SK-N-SH (cell line): ENCODE measurements around the gene PRKAR1A. TPM values are rescaled to one million over a fixed set of nuclear protein-coding genes. Genes with fewer than 3 reads are reported as not detected.

Experiments
- CTCF ChIA-PET: fragments of 300-600, 350-600 bp; formaldehyde crosslinking; extraction: SDS; loops from one replicate; lab custom pipeline; 2021; lab: Yijun Ruan, JAX
- POLR2A ChIA-PET: fragments of 350-600 bp; sonication (Branson Sonifier 250); formaldehyde crosslinking; extraction: SDS; loops from one replicate; lab custom pipeline; 2020; ENCODE audit warnings: antibody characterized with exemption, inconsistent platforms; lab: Yijun Ruan, JAX
- DNase-seq: peaks from one replicate; pipeline ENCODE4 v3.0.0; 2012
- H2AFZ ChIP-seq: fragments of 200-600 bp; sonication (generic); 2 replicates; pipeline ENCODE4 v1.8.1; 2016; ENCODE audit warnings: antibody characterized with exemption, mild to moderate bottlenecking, low read depth
- H3F3A ChIP-seq: fragments of 200-600 bp; sonication (generic); replicated peaks from 2 replicates; pipeline ENCODE3; 2016; ENCODE audit warnings: antibody characterized with exemption, mild to moderate bottlenecking; ENCODE audit not compliant: insufficient read depth
- H3K27ac ChIP-seq, 2 experiments: fragments of 200-500 bp in 1 of 2; fragments of 200-600 bp in 1 of 2; sonication (Bioruptor generic) in 1 of 2; sonication (generic), shearing (Covaris generic) in 1 of 2; 2 replicates each; pipeline versions ENCODE4 v1.5.1 to v1.6.1; 2014 to 2016; ENCODE audit warnings: low read depth in 2 of 2, inconsistent platforms in 1 of 2, low read length in 1 of 2, mild to moderate bottlenecking in 1 of 2, mixed read lengths in 1 of 2
- H3K27me3 ChIP-seq: fragments of 200-600 bp; sonication (generic), shearing (Covaris generic); 2 replicates; pipeline ENCODE4 v1.6.1; 2016; ENCODE audit warnings: mixed run types; ENCODE audit not compliant: insufficient read depth
- H3K36me3 ChIP-seq, 2 experiments: fragments of 200-500 bp in 1 of 2; fragments of 200-600 bp in 1 of 2; sonication (Bioruptor generic) in 1 of 2; sonication (generic) in 1 of 2; replicated peaks in 1 of 2; 2 replicates each; pipeline versions ENCODE3 to v1.5.1; 2014 to 2016; ENCODE audit warnings: low read length in 1 of 2, mild to moderate bottlenecking in 1 of 2; ENCODE audit not compliant: insufficient read depth in 2 of 2, control insufficient read depth in 1 of 2
- H3K4me1 ChIP-seq, 2 experiments: fragments of 200-500 bp in 1 of 2; fragments of 200-600 bp in 1 of 2; sonication (Bioruptor generic) in 1 of 2; sonication (generic), shearing (Covaris generic) in 1 of 2; 2 replicates each; pipeline versions ENCODE4 v1.5.1 to v1.6.1; 2014 to 2016; ENCODE audit warnings: low read depth in 1 of 2, low read length in 1 of 2, mixed run types in 1 of 2; ENCODE audit not compliant: insufficient read depth in 2 of 2, control insufficient read depth in 1 of 2
- H3K4me2 ChIP-seq: fragments of 200-600 bp; sonication (generic), shearing (Covaris generic); 2 replicates; pipeline ENCODE4 v1.6.1; 2017; ENCODE audit warnings: mixed run types
- H3K4me3 ChIP-seq, 2 experiments: fragments of 200-500 bp in 1 of 2; fragments of 200-600 bp in 1 of 2; sonication (Bioruptor generic) in 1 of 2; sonication (generic), shearing (Covaris generic) in 1 of 2; 2 replicates each; pipeline versions ENCODE4 v1.5.1 to v1.8.1; 2014 to 2016; ENCODE audit warnings: low read depth in 2 of 2, inconsistent platforms in 1 of 2, low read length in 1 of 2, mild to moderate bottlenecking in 1 of 2, mixed read lengths in 1 of 2, moderate library complexity in 1 of 2
- H3K79me2 ChIP-seq: fragments of 200-600 bp; sonication (generic); 2 replicates; pipeline ENCODE4 v1.8.1; 2017; ENCODE audit warnings: mild to moderate bottlenecking; ENCODE audit not compliant: insufficient read depth
- H3K9ac ChIP-seq: fragments of 200-600 bp; sonication (generic); 2 replicates; pipeline ENCODE4 v1.6.1; 2017; ENCODE audit warnings: mixed run types
- H3K9me2 ChIP-seq: fragments of 200-600 bp; sonication (generic); 2 replicates; pipeline ENCODE4 v1.6.1; 2017; ENCODE audit warnings: mixed run types
- H3K9me3 ChIP-seq: fragments of 200-600 bp; sonication (generic); 2 replicates; pipeline ENCODE4 v1.6.1; 2017; ENCODE audit warnings: mixed run types, mild to moderate bottlenecking, moderate library complexity
- H4K20me1 ChIP-seq: fragments of 200-600 bp; sonication (generic); 2 replicates; pipeline ENCODE4 v1.6.1; 2017; ENCODE audit warnings: mild to moderate bottlenecking, mixed run types; ENCODE audit not compliant: insufficient read depth
- CHD2 ChIP-seq: fragments of 150-350 bp; IDR thresholded peaks from 2 replicates; pipeline ENCODE4 v1.6.1; 2018; ENCODE audit warnings: low read length; ENCODE audit not compliant: partially characterized antibody
- ELF1 ChIP-seq: IDR thresholded peaks from 2 replicates; pipeline ENCODE4 v1.4.0; 2012
- EP300 ChIP-seq, 2 experiments: IDR thresholded peaks; 2 replicates each; pipeline versions ENCODE4 v1.4.0 to v1.6.1; 2012; ENCODE audit warnings: borderline replicate concordance in 1 of 2, low read depth in 1 of 2, low read length in 1 of 2
- GABPA ChIP-seq: IDR thresholded peaks from 2 replicates; pipeline ENCODE4 v1.4.0; 2012; ENCODE audit warnings: low read depth, mild to moderate bottlenecking
- GATA2 ChIP-seq: sonication (generic); formaldehyde crosslinking; IDR thresholded peaks from 2 replicates; pipeline ENCODE4 v1.5.0; 2020; ENCODE audit warnings: mild to moderate bottlenecking, missing genetic modification reagents
- MEF2A ChIP-seq: IDR thresholded peaks from 2 replicates; pipeline ENCODE4 v1.4.0; 2012; ENCODE audit warnings: low read depth, borderline replicate concordance
- MXI1 ChIP-seq: IDR thresholded peaks from 2 replicates; pipeline ENCODE4 v1.6.1; 2012; ENCODE audit warnings: mild to moderate bottlenecking, low read depth, low read length, improper control_type of control experiment
- POLR2AphosphoS5 ChIP-seq: IDR thresholded peaks from 2 replicates; pipeline ENCODE4 v1.6.1; 2012; ENCODE audit warnings: low read depth, low read length
- RCOR1 ChIP-seq: fragments of 150-350 bp; IDR thresholded peaks from 2 replicates; pipeline ENCODE4 v1.6.1; 2017; ENCODE audit warnings: antibody characterized with exemption, low read length
- SMC3 ChIP-seq: IDR thresholded peaks from 2 replicates; pipeline ENCODE4 v1.6.1; 2012; ENCODE audit warnings: low read depth, low read length, improper control_type of control experiment
- TAF1 ChIP-seq: IDR thresholded peaks from 2 replicates; pipeline ENCODE4 v1.6.1; 2012; ENCODE audit warnings: low read depth, mild to moderate bottlenecking, low read length, moderate library complexity, borderline replicate concordance
- TEAD4 ChIP-seq: IDR thresholded peaks from 2 replicates; pipeline ENCODE4 v1.4.0; 2012; ENCODE audit warnings: mild to moderate bottlenecking, borderline replicate concordance; ENCODE audit not compliant: insufficient read depth
- YY1 ChIP-seq: IDR thresholded peaks from 2 replicates; pipeline ENCODE4 v1.4.0; 2012; ENCODE audit warnings: low read depth, mild to moderate bottlenecking
- WGBS: methylation state at CpG from one replicate; pipeline ENCODE4 v1.1.6; 2017; ENCODE audit warnings: low lambda C conversion rate; 5-methylcytosine and 5-hydroxymethylcytosine counted together
- polyA plus RNA-seq, 3 experiments: library from polyadenylated mRNA; depleted of rRNA; stranded (reverse); fragments of >200 nt; gene quantifications; 2 replicates each; pipeline ENCODE4 v1.2.3, GENCODE V29; 2012
- TF ChIP-seq, protein P1 (sequence below): IDR thresholded peaks from 2 replicates; pipeline ENCODE4 v1.6.1; 2012; ENCODE audit warnings: mild to moderate bottlenecking, low read depth, low read length, moderate library complexity
- TF ChIP-seq, protein P2 (sequence below): IDR thresholded peaks from 2 replicates; pipeline ENCODE4 v1.4.0; 2012; ENCODE audit warnings: low read depth, borderline replicate concordance
- TF ChIP-seq, protein P3 (sequence below): fragments of 150-350 bp; IDR thresholded peaks from 2 replicates; pipeline ENCODE4 v1.6.1; 2017; ENCODE audit warnings: antibody characterized with exemption, low read length, low read depth, borderline replicate concordance
- TF ChIP-seq, protein P4 (sequence below): IDR thresholded peaks from 2 replicates; pipeline ENCODE4 v1.4.0; 2012; ENCODE audit warnings: low read depth, borderline replicate concordance
- TF ChIP-seq, protein P5 (sequence below): fragments of 150-350 bp; IDR thresholded peaks from 2 replicates; pipeline ENCODE4 v1.6.1; 2016; ENCODE audit warnings: mild to moderate bottlenecking, low read depth, low read length
- TF ChIP-seq, protein P6 (sequence below): fragments of 200-600 bp; sonication (generic); IDR thresholded peaks from 2 replicates; pipeline ENCODE4 v1.6.1; 2017; ENCODE audit warnings: antibody characterized with exemption, mild to moderate bottlenecking, moderate library complexity

PRKAR1A gene
- polyA plus RNA-seq, 1 of the 3 experiments (the other 2 are of a cell fraction), result 195 TPM

DNA sequence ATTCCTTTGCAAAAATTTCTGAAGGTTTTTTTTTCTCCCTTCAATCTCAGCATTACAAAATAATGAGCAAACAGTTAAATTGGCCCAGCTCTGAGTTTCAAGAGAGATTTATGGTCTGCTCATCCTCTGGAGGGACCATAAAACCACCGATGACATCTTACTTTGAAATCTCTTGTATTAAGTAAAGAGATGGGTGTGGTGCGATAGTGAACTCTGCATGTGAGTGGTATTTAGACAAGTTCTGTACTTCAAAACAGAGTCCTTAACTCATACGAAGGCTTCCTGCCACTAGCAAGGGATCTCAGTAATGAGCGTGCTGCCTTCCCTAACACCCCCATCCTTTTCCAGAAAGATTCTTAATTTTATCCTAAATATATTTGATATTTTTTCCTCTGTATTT is 86.9 kb downstream of the PRKAR1A start:
- Histone ChIP-seq H3K36me3 (no peaks in the 10 kb centered on the region), H3K9ac (no peak overlapping the region), H3K27me3 (peaks cover 51% of the 10 kb centered on the region), H4K20me1 (no peaks in the 10 kb centered on the region), H2AFZ (no peak overlapping the region), H3K9me3 (no peaks in the 10 kb centered on the region), H3K79me2 (no peaks in the 10 kb centered on the region), H3K4me3 (no peak overlapping the region), H3K4me1 (peaks cover 0 to 9% of the 10 kb centered on the region in 2 experiments; a peak in 1 of 4 replicates), H3K27ac (no peak overlapping the region), H3F3A (no peaks in the 10 kb centered on the region), H3K9me2 (no peaks in the 10 kb centered on the region), H3K4me2 (no peak overlapping the region)
- no peak for DNase-seq
- 79% methylated on average over 4 of the region's 4 CpGs for WGBS
- ChIA-PET POLR2A (no interaction called here), CTCF (no interaction called here)
- TF ChIP-seq TEAD4 (no peak), POLR2AphosphoS5 (no peak), EP300 (IDR thresholded peaks at IDR 0.05; ENCODE audit: borderline replicate concordance in 1 of 2, low read depth in 1 of 2, low read length in 1 of 2) (no peak), RCOR1 (no peak), SMC3 (no peak), GABPA (no peak), CHD2 (no peak), TAF1 (no peak), MEF2A (no peak), YY1 (no peak), GATA2 (no peak), MXI1 (no peak), ELF1 (no peak)
- TF ChIP-seq, protein P1, sequence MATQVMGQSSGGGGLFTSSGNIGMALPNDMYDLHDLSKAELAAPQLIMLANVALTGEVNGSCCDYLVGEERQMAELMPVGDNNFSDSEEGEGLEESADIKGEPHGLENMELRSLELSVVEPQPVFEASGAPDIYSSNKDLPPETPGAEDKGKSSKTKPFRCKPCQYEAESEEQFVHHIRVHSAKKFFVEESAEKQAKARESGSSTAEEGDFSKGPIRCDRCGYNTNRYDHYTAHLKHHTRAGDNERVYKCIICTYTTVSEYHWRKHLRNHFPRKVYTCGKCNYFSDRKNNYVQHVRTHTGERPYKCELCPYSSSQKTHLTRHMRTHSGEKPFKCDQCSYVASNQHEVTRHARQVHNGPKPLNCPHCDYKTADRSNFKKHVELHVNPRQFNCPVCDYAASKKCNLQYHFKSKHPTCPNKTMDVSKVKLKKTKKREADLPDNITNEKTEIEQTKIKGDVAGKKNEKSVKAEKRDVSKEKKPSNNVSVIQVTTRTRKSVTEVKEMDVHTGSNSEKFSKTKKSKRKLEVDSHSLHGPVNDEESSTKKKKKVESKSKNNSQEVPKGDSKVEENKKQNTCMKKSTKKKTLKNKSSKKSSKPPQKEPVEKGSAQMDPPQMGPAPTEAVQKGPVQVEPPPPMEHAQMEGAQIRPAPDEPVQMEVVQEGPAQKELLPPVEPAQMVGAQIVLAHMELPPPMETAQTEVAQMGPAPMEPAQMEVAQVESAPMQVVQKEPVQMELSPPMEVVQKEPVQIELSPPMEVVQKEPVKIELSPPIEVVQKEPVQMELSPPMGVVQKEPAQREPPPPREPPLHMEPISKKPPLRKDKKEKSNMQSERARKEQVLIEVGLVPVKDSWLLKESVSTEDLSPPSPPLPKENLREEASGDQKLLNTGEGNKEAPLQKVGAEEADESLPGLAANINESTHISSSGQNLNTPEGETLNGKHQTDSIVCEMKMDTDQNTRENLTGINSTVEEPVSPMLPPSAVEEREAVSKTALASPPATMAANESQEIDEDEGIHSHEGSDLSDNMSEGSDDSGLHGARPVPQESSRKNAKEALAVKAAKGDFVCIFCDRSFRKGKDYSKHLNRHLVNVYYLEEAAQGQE, result no peak
- TF ChIP-seq, protein P2, sequence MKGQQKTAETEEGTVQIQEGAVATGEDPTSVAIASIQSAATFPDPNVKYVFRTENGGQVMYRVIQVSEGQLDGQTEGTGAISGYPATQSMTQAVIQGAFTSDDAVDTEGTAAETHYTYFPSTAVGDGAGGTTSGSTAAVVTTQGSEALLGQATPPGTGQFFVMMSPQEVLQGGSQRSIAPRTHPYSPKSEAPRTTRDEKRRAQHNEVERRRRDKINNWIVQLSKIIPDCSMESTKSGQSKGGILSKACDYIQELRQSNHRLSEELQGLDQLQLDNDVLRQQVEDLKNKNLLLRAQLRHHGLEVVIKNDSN, result no peak
- TF ChIP-seq, protein P3, sequence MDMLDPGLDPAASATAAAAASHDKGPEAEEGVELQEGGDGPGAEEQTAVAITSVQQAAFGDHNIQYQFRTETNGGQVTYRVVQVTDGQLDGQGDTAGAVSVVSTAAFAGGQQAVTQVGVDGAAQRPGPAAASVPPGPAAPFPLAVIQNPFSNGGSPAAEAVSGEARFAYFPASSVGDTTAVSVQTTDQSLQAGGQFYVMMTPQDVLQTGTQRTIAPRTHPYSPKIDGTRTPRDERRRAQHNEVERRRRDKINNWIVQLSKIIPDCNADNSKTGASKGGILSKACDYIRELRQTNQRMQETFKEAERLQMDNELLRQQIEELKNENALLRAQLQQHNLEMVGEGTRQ, result no peak
- TF ChIP-seq, protein P4, sequence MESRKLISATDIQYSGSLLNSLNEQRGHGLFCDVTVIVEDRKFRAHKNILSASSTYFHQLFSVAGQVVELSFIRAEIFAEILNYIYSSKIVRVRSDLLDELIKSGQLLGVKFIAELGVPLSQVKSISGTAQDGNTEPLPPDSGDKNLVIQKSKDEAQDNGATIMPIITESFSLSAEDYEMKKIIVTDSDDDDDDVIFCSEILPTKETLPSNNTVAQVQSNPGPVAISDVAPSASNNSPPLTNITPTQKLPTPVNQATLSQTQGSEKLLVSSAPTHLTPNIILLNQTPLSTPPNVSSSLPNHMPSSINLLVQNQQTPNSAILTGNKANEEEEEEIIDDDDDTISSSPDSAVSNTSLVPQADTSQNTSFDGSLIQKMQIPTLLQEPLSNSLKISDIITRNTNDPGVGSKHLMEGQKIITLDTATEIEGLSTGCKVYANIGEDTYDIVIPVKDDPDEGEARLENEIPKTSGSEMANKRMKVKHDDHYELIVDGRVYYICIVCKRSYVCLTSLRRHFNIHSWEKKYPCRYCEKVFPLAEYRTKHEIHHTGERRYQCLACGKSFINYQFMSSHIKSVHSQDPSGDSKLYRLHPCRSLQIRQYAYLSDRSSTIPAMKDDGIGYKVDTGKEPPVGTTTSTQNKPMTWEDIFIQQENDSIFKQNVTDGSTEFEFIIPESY, result no peak
- TF ChIP-seq, protein P5, sequence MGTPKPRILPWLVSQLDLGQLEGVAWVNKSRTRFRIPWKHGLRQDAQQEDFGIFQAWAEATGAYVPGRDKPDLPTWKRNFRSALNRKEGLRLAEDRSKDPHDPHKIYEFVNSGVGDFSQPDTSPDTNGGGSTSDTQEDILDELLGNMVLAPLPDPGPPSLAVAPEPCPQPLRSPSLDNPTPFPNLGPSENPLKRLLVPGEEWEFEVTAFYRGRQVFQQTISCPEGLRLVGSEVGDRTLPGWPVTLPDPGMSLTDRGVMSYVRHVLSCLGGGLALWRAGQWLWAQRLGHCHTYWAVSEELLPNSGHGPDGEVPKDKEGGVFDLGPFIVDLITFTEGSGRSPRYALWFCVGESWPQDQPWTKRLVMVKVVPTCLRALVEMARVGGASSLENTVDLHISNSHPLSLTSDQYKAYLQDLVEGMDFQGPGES, result no peak
- TF ChIP-seq, protein P6, sequence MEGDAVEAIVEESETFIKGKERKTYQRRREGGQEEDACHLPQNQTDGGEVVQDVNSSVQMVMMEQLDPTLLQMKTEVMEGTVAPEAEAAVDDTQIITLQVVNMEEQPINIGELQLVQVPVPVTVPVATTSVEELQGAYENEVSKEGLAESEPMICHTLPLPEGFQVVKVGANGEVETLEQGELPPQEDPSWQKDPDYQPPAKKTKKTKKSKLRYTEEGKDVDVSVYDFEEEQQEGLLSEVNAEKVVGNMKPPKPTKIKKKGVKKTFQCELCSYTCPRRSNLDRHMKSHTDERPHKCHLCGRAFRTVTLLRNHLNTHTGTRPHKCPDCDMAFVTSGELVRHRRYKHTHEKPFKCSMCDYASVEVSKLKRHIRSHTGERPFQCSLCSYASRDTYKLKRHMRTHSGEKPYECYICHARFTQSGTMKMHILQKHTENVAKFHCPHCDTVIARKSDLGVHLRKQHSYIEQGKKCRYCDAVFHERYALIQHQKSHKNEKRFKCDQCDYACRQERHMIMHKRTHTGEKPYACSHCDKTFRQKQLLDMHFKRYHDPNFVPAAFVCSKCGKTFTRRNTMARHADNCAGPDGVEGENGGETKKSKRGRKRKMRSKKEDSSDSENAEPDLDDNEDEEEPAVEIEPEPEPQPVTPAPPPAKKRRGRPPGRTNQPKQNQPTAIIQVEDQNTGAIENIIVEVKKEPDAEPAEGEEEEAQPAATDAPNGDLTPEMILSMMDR, result no peak
